ENCODE measurements around the gene SCGB1A1. TPM values are rescaled to one million over a fixed set of nuclear protein-coding genes. Genes with fewer than 3 reads are reported as not detected.

The SCGB1A1 gene
- polyA plus RNA-seq, 3 donors, result not detected

DNA sequence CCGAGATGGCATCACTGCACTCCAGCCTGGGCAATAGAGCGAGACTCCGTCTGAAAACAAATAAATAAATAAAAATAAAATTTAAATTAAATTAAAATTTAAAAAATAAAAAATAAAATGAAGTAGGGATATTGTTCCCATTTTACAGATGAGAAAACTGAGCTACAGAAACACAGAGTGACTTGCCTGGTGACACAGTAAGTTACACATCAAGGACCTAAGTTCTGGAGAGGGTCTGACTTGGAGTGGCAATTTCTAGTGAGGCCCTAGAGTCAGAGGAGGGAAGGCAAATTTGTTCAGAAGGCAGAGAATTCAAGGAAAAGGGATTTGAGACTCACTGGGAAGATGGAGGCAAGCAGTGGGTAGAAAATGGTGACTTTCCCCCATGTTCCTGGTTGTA lies 2.0 kb downstream of the SCGB1A1 start:
- H3K36me3 ChIP-seq (replicated peaks in 1 of 2; ENCODE audit: control insufficient read depth in 1 of 2, insufficient read depth in 2 of 2, low read length in 2 of 2), result peaks cover 0 to 9% of the 10 kb centered on the region in 2 donors
- no peaks in the 10 kb centered on the region for H4K20me1 ChIP-seq (ENCODE audit: insufficient read depth, low read length)
- TF ChIP-seq, protein P1, sequence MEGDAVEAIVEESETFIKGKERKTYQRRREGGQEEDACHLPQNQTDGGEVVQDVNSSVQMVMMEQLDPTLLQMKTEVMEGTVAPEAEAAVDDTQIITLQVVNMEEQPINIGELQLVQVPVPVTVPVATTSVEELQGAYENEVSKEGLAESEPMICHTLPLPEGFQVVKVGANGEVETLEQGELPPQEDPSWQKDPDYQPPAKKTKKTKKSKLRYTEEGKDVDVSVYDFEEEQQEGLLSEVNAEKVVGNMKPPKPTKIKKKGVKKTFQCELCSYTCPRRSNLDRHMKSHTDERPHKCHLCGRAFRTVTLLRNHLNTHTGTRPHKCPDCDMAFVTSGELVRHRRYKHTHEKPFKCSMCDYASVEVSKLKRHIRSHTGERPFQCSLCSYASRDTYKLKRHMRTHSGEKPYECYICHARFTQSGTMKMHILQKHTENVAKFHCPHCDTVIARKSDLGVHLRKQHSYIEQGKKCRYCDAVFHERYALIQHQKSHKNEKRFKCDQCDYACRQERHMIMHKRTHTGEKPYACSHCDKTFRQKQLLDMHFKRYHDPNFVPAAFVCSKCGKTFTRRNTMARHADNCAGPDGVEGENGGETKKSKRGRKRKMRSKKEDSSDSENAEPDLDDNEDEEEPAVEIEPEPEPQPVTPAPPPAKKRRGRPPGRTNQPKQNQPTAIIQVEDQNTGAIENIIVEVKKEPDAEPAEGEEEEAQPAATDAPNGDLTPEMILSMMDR (IDR thresholded peaks at IDR 0.05), result no peak
- H3K27ac ChIP-seq (ENCODE audit: low read depth in 1 of 2, low read length in 2 of 2), result no peak overlapping the region
- Mint-ChIP-seq H3K27me3 (ENCODE audit: low read depth in 3 of 3) (peaks cover 2 to 7% (median 2%) of the 10 kb centered on the region in 3 donors), H3K4me1 (peaks cover 45% of the 10 kb centered on the region), H3K4me3 (no peak overlapping the region), H3K27ac (no peak overlapping the region), H3K9me3 (no peaks in the 10 kb centered on the region), H3K36me3 (peaks cover 5 to 29% of the 10 kb centered on the region in 2 donors)
- peaks cover 23% of the 10 kb centered on the region for H3K79me2 ChIP-seq (ENCODE audit: insufficient read depth, low read length)
- no peaks in the 10 kb centered on the region for H3K27me3 ChIP-seq (ENCODE audit: control insufficient read depth in 2 of 2, insufficient read depth in 2 of 2, low read length in 2 of 2)
- DNase-seq, result no peak
- H3K9me3 ChIP-seq (replicated peaks in 1 of 2; ENCODE audit: control insufficient read depth in 1 of 2, insufficient read depth in 1 of 2, low read length in 2 of 2), result no peaks in the 10 kb centered on the region
- H3K4me2 ChIP-seq (replicated peaks; ENCODE audit: extremely low read depth, low read length, poor library complexity, severe bottlenecking), result no peak overlapping the region
- no peak overlapping the region for H3K4me3 ChIP-seq (replicated peaks in 1 of 3; ENCODE audit: low read depth in 2 of 3, low read length in 3 of 3)
- H3K4me1 ChIP-seq (ENCODE audit: control insufficient read depth in 1 of 2, insufficient read depth in 2 of 2, low read length in 2 of 2), result peaks cover 23 to 30% of the 10 kb centered on the region in 2 donors
- H3K9ac ChIP-seq (ENCODE audit: insufficient read depth, low read length, poor library complexity, severe bottlenecking), result no peak overlapping the region
- intact Hi-C loops (cut with micrococcal nuclease), result loop anchor here (5.0 to 10.0 kb wide), 2 partner anchors 124 to 141 kb away; partner anchors contain the start of gene AHNAK (in 1 of the 2)
- no peak overlapping the region for H2AFZ ChIP-seq (ENCODE audit: insufficient read depth, low read depth, low read length, poor library complexity, severe bottlenecking)
- WGBS (ENCODE audit: insufficient coverage), result no CpG with 5 or more reads among the region's 3 CpGs

DNA sequence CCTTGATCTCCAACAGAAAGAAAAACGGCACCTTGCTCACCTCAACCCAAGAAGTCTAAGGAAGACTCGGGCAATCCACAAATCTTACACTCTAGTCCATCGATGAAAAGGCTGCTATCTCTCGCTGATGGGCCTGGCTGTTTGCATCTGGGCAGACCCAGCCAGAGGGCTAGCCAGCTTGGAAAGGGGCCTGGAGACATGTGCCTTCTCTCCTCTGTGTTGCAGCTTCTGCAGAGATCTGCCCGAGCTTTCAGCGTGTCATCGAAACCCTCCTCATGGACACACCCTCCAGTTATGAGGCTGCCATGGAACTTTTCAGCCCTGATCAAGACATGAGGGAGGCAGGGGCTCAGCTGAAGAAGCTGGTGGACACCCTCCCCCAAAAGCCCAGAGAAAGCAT lies 3.2 kb downstream of the SCGB1A1 start:
- H3K36me3 Mint-ChIP-seq, result peaks cover 2 to 25% of the 10 kb centered on the region in 2 donors
- peaks cover 56% of the 10 kb centered on the region for H3K4me1 Mint-ChIP-seq
- H3K4me2 ChIP-seq (replicated peaks; ENCODE audit: extremely low read depth, low read length, poor library complexity, severe bottlenecking), result no peak overlapping the region
- H3K9me3 Mint-ChIP-seq, result no peaks in the 10 kb centered on the region
- TF ChIP-seq, protein P1 (IDR thresholded peaks at IDR 0.05), result no peak
- H3K4me3 ChIP-seq (replicated peaks in 1 of 3; ENCODE audit: low read depth in 2 of 3, low read length in 3 of 3), result no peak overlapping the region
- no peak for DNase-seq
- no peak overlapping the region for H2AFZ ChIP-seq (ENCODE audit: insufficient read depth, low read depth, low read length, poor library complexity, severe bottlenecking)
- WGBS (ENCODE audit: insufficient coverage), result 94% methylated on average over 6 of the region's 7 CpGs
- H3K36me3 ChIP-seq (replicated peaks in 1 of 2; ENCODE audit: control insufficient read depth in 1 of 2, insufficient read depth in 2 of 2, low read length in 2 of 2), result no peaks in the 10 kb centered on the region
- no peaks in the 10 kb centered on the region for H4K20me1 ChIP-seq (ENCODE audit: insufficient read depth, low read length)
- H3K4me1 ChIP-seq (ENCODE audit: control insufficient read depth in 1 of 2, insufficient read depth in 2 of 2, low read length in 2 of 2), result peaks cover 34 to 41% of the 10 kb centered on the region in 2 donors
- H3K27me3 ChIP-seq (ENCODE audit: control insufficient read depth in 2 of 2, insufficient read depth in 2 of 2, low read length in 2 of 2), result no peaks in the 10 kb centered on the region
- no peak overlapping the region for H3K9ac ChIP-seq (ENCODE audit: insufficient read depth, low read length, poor library complexity, severe bottlenecking)
- H3K4me3 Mint-ChIP-seq, result peak overlapping the region in 1 of 2 donors; percentile 35
- H3K79me2 ChIP-seq (ENCODE audit: insufficient read depth, low read length), result peaks cover 31% of the 10 kb centered on the region
- no peaks in the 10 kb centered on the region for H3K9me3 ChIP-seq (replicated peaks in 1 of 2; ENCODE audit: control insufficient read depth in 1 of 2, insufficient read depth in 1 of 2, low read length in 2 of 2)
- peak overlapping the region in 2 of 7 donors; percentile 15 to 54 for H3K27ac Mint-ChIP-seq
- H3K27me3 Mint-ChIP-seq (ENCODE audit: low read depth in 3 of 3), result peaks cover 0 to 5% (median 2%) of the 10 kb centered on the region in 3 donors
- intact Hi-C loops (cut with micrococcal nuclease), result loop anchor here (5.0 to 10.0 kb wide), 2 partner anchors 123 to 140 kb away; partner anchors contain the start of gene AHNAK (in 1 of the 2)
- no peak overlapping the region for H3K27ac ChIP-seq (ENCODE audit: low read depth in 1 of 2, low read length in 2 of 2)
